Measurements from ENCODE around the gene NFATC2IP. TPM values are rescaled to one million over a fixed set of nuclear protein-coding genes. Genes with fewer than 3 reads are reported as not detected.
"Not testable (repeated sequence)": the region's sequence is repeated elsewhere in the genome, so short reads cannot be mapped to it uniquely, and the experiment has no call there.

Gene NFATC2IP
- total RNA-seq, 1 donor from 2014 or later: 17.6 TPM

- peak; percentile 93 for DNase-seq (ENCODE audit: low spot score)
Measured at GRCh38 chr16:28925386-28926228, 25.1 kb upstream of the NFATC2IP start.

GRCh38 chr16:28926284-28926683 lies 24.5 kb upstream of the NFATC2IP start:
- not testable (repeated sequence) for DNase-seq (ENCODE audit: low spot score)

- DNase-seq (ENCODE audit: low spot score): no peak
Measured at GRCh38 chr16:28927815-28928214, 22.9 kb upstream of the NFATC2IP start.

GRCh38 chr16:28930203-28930602 lies 20.5 kb upstream of the NFATC2IP start:
- DNase-seq (ENCODE audit: low spot score): no peak

GRCh38 chr16:28930652-28931051 lies 20.1 kb upstream of the NFATC2IP start:
- no peak for DNase-seq (ENCODE audit: low spot score)

GRCh38 chr16:28931801-28932225 lies 18.9 kb upstream of the NFATC2IP start, which contains the start of gene CD19:
CD19 (plus strand) TSS chr16:28931971; CDS start chr16:28932001, 30 bp downstream.
- no peak for DNase-seq (ENCODE audit: low spot score)

GRCh38 chr16:28932339-28933141 lies 18.2 kb upstream of the NFATC2IP start:
- DNase-seq (ENCODE audit: low spot score): no peak

- no peak for DNase-seq (ENCODE audit: low spot score)
Measured at GRCh38 chr16:28933171-28933570, 17.6 kb upstream of the NFATC2IP start.

GRCh38 chr16:28935346-28935745 lies 15.4 kb upstream of the NFATC2IP start:
- DNase-seq (ENCODE audit: low spot score): no peak

GRCh38 chr16:28935924-28936783 lies 14.6 kb upstream of the NFATC2IP start:
- peak; percentile 67 for DNase-seq (ENCODE audit: low spot score)

- DNase-seq (ENCODE audit: low spot score): no peak
Measured at GRCh38 chr16:28936784-28937155, 14.0 kb upstream of the NFATC2IP start.

GRCh38 chr16:28937222-28937876 lies 13.4 kb upstream of the NFATC2IP start:
- DNase-seq (ENCODE audit: low spot score): no peak

GRCh38 chr16:28938721-28939120 lies 12.0 kb upstream of the NFATC2IP start:
- no peak for DNase-seq (ENCODE audit: low spot score)

- DNase-seq (ENCODE audit: low spot score): not testable (repeated sequence)
Measured at GRCh38 chr16:28939825-28940224, 10.9 kb upstream of the NFATC2IP start.

- no peak for DNase-seq (ENCODE audit: low spot score)
Measured at GRCh38 chr16:28943281-28943680, 7.5 kb upstream of the NFATC2IP start.

- no peak for DNase-seq (ENCODE audit: low spot score)
Measured at GRCh38 chr16:28946681-28947080, 4.1 kb upstream of the NFATC2IP start.

GRCh38 chr16:28951410-28951943 lies 740 bp downstream of the NFATC2IP start:
- no peak for DNase-seq (ENCODE audit: low spot score)

GRCh38 chr16:28958216-28958615 lies 7.5 kb downstream of the NFATC2IP start:
- DNase-seq (ENCODE audit: low spot score): no peak

- no peak for DNase-seq (ENCODE audit: low spot score)
Measured at GRCh38 chr16:28958836-28959235, 8.1 kb downstream of the NFATC2IP start.

GRCh38 chr16:28964072-28964471 lies 13.3 kb downstream of the NFATC2IP start:
- DNase-seq (ENCODE audit: low spot score): no peak

GRCh38 chr16:28964496-28964895 lies 13.8 kb downstream of the NFATC2IP start:
- DNase-seq (ENCODE audit: low spot score): no peak

Data from umbilical cord (tissue), 2 donors.